NCI-H187 (cell line): ENCODE results near the gene UNC13D.
"Not testable (repeated sequence)": the region's sequence is repeated elsewhere in the genome, so short reads cannot be mapped to it uniquely, and the experiment has no call there.

Experiments used
- DNase-seq, 2 experiments: peaks; one replicate each; lab custom pipeline; 2025; lab: John Stamatoyannopoulos, UW

Gene UNC13D

GRCh38 chr17:75820094-75821080 lies 23.8 kb downstream of the UNC13D start:
- no peak for DNase-seq

- no peak for DNase-seq
These were observed 24.5 kb downstream of the UNC13D start for GRCh38 chr17:75819678-75820077.

- DNase-seq, result no peak
These were observed 25.1 kb downstream of the UNC13D start for GRCh38 chr17:75819116-75819515.

GRCh38 chr17:75818326-75818885 lies 25.8 kb downstream of the UNC13D start:
- no peak for DNase-seq

- no peak for DNase-seq
These were observed 26.6 kb downstream of the UNC13D start for GRCh38 chr17:75817571-75817970.

GRCh38 chr17:75816693-75817092 lies 27.5 kb downstream of the UNC13D start:
- DNase-seq, result no peak

GRCh38 chr17:75815399-75815798 lies 28.8 kb downstream of the UNC13D start:
- DNase-seq, result no peak

GRCh38 chr17:75814900-75815373 lies 29.3 kb downstream of the UNC13D start:
- DNase-seq, result no peak

GRCh38 chr17:75814021-75814395 lies 30.2 kb downstream of the UNC13D start:
- DNase-seq, result no peak

- no peak for DNase-seq
These were observed 30.9 kb downstream of the UNC13D start for GRCh38 chr17:75813081-75814020.

- DNase-seq, result no peak
These were observed 31.8 kb downstream of the UNC13D start for GRCh38 chr17:75812096-75813013.

- DNase-seq, result no peak
These were observed 33.0 kb downstream of the UNC13D start for GRCh38 chr17:75811174-75811573.

GRCh38 chr17:75810756-75811155 lies 33.4 kb downstream of the UNC13D start:
- DNase-seq, result not testable (repeated sequence)

GRCh38 chr17:75810216-75810615 lies 34.0 kb downstream of the UNC13D start:
- no peak for DNase-seq

GRCh38 chr17:75809631-75810111 lies 34.5 kb downstream of the UNC13D start:
- DNase-seq, result no peak

- peak; percentile 6 to 16 for DNase-seq
These were observed 35.1 kb downstream of the UNC13D start for GRCh38 chr17:75808905-75809621.

GRCh38 chr17:75808549-75808904 lies 35.7 kb downstream of the UNC13D start:
- DNase-seq, result no peak

- no peak for DNase-seq
These were observed 36.3 kb downstream of the UNC13D start for GRCh38 chr17:75807861-75808260.

GRCh38 chr17:75806822-75807500 lies 37.2 kb downstream of the UNC13D start:
- no peak for DNase-seq

- DNase-seq, result no peak
These were observed 40.3 kb downstream of the UNC13D start for GRCh38 chr17:75803883-75804282.
